ENCODE data around the gene CENPT. TPM values are rescaled to one million over a fixed set of nuclear protein-coding genes. Genes with fewer than 3 reads are reported as not detected.

Gene CENPT
- polyA plus RNA-seq, 1 experiment: 42.4 TPM

DNA sequence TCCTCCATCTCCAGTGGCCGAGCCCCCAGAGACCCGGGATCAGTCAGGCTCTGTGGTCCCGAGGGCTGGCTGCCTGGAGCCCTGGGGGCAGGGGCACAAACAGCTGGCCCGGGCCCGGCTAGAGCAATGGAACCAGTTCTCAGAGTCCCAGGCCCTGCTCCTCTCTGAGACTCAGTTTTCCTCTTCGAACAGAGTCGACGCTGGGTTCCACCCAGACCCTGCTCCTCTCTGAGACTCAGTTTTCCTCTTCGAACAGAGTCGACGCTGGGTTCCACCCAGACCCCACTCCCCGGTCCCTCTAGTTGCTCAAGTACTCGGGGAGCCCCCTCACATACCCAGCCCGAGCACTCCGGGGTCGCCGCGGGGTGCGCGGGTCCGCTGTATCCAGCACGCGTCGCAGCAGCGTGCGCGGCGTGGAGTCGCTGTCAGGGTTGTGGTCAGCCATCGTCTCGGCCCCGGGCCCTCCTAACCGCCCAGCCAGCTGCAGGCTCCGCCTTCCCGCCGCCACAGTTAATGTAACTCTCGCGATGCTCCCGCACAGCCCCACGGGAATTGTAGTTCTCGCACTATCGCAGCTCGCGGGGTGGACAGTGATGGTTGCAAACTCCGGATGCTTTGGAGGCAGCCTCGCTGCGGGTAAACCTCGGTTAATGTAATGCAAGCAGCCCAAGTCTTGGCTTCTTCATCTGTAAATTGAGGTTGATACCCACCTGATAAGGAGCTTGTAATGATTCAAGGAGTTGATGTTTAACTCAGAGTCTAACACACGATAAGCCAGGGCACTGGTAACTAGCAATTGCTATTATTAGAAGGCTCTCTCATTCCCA, 13.9 kb downstream of the CENPT start:
- H3K36me3 ChIP-seq (ENCODE audit: control insufficient read depth, insufficient read depth, low read length): peaks cover 19% of the 10 kb centered on the region
- DNase-seq (ENCODE audit: low read depth): no peak
- ChIA-PET POLR2A (interaction anchor here (0.5 to 0.8 kb wide), 4 partner anchors 11 to 271 kb away, joined by 3 to 5 read pairs (median 4); partner anchors contain the start of gene CTCF), CTCF (interaction anchor here (1.2 to 2.0 kb wide), 10 partner anchors 8 to 312 kb away, joined by 3 to 18 read pairs (median 5); partner anchors contain the start of gene NRN1L)
- H3K4me3 ChIP-seq (ENCODE audit: low read depth, low read length): peak overlapping the region; percentile 85
- no peaks in the 10 kb centered on the region for H3K27me3 ChIP-seq (ENCODE audit: control insufficient read depth, insufficient read depth, low read length)
- TF ChIP-seq CTCF (IDR thresholded peaks at IDR 0.05; ENCODE audit: insufficient read depth, low read depth, low read length): no peak

- Histone ChIP-seq H3K27me3 (ENCODE audit: control insufficient read depth, insufficient read depth, low read length) (no peaks in the 10 kb centered on the region), H3K36me3 (ENCODE audit: control insufficient read depth, insufficient read depth, low read length) (peaks cover 19% of the 10 kb centered on the region), H3K4me3 (ENCODE audit: low read depth, low read length) (peak overlapping the region; percentile 85)
- POLR2A ChIA-PET: no interaction called here
- DNase-seq (ENCODE audit: low read depth): no peak
- TF ChIP-seq CTCF (IDR thresholded peaks at IDR 0.05; ENCODE audit: insufficient read depth, low read depth, low read length): no peak
- CTCF ChIA-PET: interaction anchor here (0.5 to 2.0 kb wide), 11 partner anchors 8 to 312 kb away, joined by 3 to 18 read pairs (median 5); partner anchors contain the start of gene NRN1L
Observed at GRCh38 chr16:67833030-67833414, 14.5 kb downstream of the CENPT start.

- Histone ChIP-seq H3K4me3 (ENCODE audit: low read depth, low read length) (no peak overlapping the region), H3K36me3 (ENCODE audit: control insufficient read depth, insufficient read depth, low read length) (peaks cover 24% of the 10 kb centered on the region), H3K27me3 (ENCODE audit: control insufficient read depth, insufficient read depth, low read length) (no peaks in the 10 kb centered on the region)
- no peak for DNase-seq (ENCODE audit: low read depth)
- TF ChIP-seq CTCF (IDR thresholded peaks at IDR 0.05; ENCODE audit: insufficient read depth, low read depth, low read length): no peak
- ChIA-PET CTCF (interaction anchor here (0.6 to 2.9 kb wide), 3 partner anchors 12 to 109 kb away, joined by 3 to 25 read pairs (median 7); partner anchors contain the start of gene GFOD2), POLR2A (interaction anchor here (0.7 kb wide), 1 partner anchor 11 kb away, joined by 3 read pairs; no protein-coding TSS in a partner anchor)
Observed at GRCh38 chr16:67828651-67829050, 18.8 kb downstream of the CENPT start.

DNA sequence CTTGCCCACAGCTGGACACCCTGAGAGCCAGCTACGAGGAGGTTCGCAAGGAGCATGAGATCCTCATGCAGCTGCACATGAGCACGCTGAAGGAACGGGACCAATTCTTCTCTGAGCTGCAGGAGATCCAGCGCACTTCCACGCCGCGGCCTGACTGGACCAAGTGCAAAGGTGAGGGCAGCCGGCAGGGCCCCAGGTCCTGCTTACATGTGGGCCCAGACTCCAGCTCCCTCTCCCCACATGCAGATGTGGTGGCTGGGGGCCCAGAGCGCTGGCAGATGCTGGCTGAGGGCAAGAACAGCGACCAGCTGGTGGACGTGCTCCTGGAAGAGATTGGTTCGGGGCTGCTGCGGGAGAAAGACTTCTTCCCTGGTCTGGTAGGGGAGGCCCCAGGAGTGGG, 21.6 kb downstream of the CENPT start:
- no peak overlapping the region for H3K4me3 ChIP-seq (ENCODE audit: low read depth, low read length)

More for the DNA sequence above, 21.6 kb downstream of the CENPT start:
- ChIA-PET CTCF (interaction anchor here (1.0 to 2.9 kb wide), 4 partner anchors 10 to 305 kb away, joined by 3 to 25 read pairs (median 3); no protein-coding TSS in a partner anchor), POLR2A (no interaction called here)
- DNase-seq (ENCODE audit: low read depth): no peak
- no peak for TF ChIP-seq CTCF (IDR thresholded peaks at IDR 0.05; ENCODE audit: insufficient read depth, low read depth, low read length)
- Histone ChIP-seq H3K27me3 (ENCODE audit: control insufficient read depth, insufficient read depth, low read length) (no peaks in the 10 kb centered on the region), H3K36me3 (ENCODE audit: control insufficient read depth, insufficient read depth, low read length) (peaks cover 19% of the 10 kb centered on the region)

Data from BJ (cell line).